Limb (tissue), 2 donors: ENCODE data around the gene IFNLR1.

Source experiments
- DNase-seq, 2 donors: peaks; one replicate each; pipeline ENCODE4 v3.0.0-alpha.2; 2016; ENCODE audit errors: extremely low spot score in 2 of 2

IFNLR1 gene

GRCh38 chr1:24107462-24108138 is 79.5 kb downstream of the IFNLR1 start:
- no peak for DNase-seq

- no peak for DNase-seq
Observed at GRCh38 chr1:24105368-24106160, 81.5 kb downstream of the IFNLR1 start.

- DNase-seq = no peak
Observed at GRCh38 chr1:24104854-24105253, 82.2 kb downstream of the IFNLR1 start.
